SU-DHL-6 (cell line): ENCODE results near the gene OTUD6A.
"Not testable (repeated sequence)": the region's sequence is repeated elsewhere in the genome, so short reads cannot be mapped to it uniquely, and the experiment has no call there.

Source experiments
- EZH2phosphoT487 ChIP-seq: fragments of 200-600 bp; sonication (generic), shearing (Covaris generic); conservative IDR thresholded peaks from 2 replicates; pipeline ENCODE4 v1.6.1; 2018; ENCODE audit warnings: mild to moderate bottlenecking, antibody characterized with exemption, low read length, moderate library complexity, mixed read lengths
- TF ChIP-seq, protein P1 (sequence below): fragments of 200-600 bp; sonication (generic); IDR thresholded peaks from one replicate; pipeline ENCODE4 v1.5.1; 2017; ENCODE audit warnings: antibody characterized with exemption, mild to moderate bottlenecking, low read length, moderate library complexity; ENCODE audit not compliant: insufficient read depth, poor library complexity, severe bottlenecking

- TF ChIP-seq, protein P1, sequence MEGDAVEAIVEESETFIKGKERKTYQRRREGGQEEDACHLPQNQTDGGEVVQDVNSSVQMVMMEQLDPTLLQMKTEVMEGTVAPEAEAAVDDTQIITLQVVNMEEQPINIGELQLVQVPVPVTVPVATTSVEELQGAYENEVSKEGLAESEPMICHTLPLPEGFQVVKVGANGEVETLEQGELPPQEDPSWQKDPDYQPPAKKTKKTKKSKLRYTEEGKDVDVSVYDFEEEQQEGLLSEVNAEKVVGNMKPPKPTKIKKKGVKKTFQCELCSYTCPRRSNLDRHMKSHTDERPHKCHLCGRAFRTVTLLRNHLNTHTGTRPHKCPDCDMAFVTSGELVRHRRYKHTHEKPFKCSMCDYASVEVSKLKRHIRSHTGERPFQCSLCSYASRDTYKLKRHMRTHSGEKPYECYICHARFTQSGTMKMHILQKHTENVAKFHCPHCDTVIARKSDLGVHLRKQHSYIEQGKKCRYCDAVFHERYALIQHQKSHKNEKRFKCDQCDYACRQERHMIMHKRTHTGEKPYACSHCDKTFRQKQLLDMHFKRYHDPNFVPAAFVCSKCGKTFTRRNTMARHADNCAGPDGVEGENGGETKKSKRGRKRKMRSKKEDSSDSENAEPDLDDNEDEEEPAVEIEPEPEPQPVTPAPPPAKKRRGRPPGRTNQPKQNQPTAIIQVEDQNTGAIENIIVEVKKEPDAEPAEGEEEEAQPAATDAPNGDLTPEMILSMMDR = not testable (repeated sequence)
- not testable (repeated sequence) for TF ChIP-seq EZH2phosphoT487
These were observed 49.3 kb downstream of the OTUD6A start for GRCh38 chrX:70111436-70112026.
